Measurements from ENCODE around the gene BNC2.

The BNC2 gene

GRCh38 chr9:16406526-16407225 is 463.8 kb downstream of the BNC2 start:
- H3K4me3 ChIP-seq (ENCODE audit: low read depth, low read length), result no peak overlapping the region
- CTCF ChIA-PET, result interaction anchor here (0.8 kb wide), 1 partner anchor 214 kb away, joined by 3 read pairs; no protein-coding TSS in a partner anchor
- DNase-seq (ENCODE audit: low read depth, low spot score), result no peak
- TF ChIP-seq CTCF (IDR thresholded peaks at IDR 0.05; ENCODE audit: insufficient read depth, low read length, missing control alignments), result no peak
- POLR2A ChIA-PET, result no interaction called here

- CTCF ChIA-PET, result no interaction called here
- POLR2A ChIA-PET, result no interaction called here
- no peak for DNase-seq (ENCODE audit: low read depth, low spot score)
- TF ChIP-seq CTCF (IDR thresholded peaks at IDR 0.05; ENCODE audit: insufficient read depth, low read length, missing control alignments), result no peak
- H3K4me3 ChIP-seq (ENCODE audit: low read depth, low read length), result no peak overlapping the region
Measured at GRCh38 chr9:16405421-16405820, 465.0 kb downstream of the BNC2 start.

- no peak for TF ChIP-seq CTCF (IDR thresholded peaks at IDR 0.05; ENCODE audit: insufficient read depth, low read length, missing control alignments)
- DNase-seq (ENCODE audit: low read depth, low spot score), result no peak
- H3K4me3 ChIP-seq (ENCODE audit: low read depth, low read length), result no peak overlapping the region
- ChIA-PET CTCF (interaction anchor here (1.7 kb wide), 1 partner anchor 15 kb away, joined by 6 read pairs; no protein-coding TSS in a partner anchor), POLR2A (no interaction called here)
Measured at GRCh38 chr9:16401701-16402100, 468.8 kb downstream of the BNC2 start.

- no peak overlapping the region for H3K4me3 ChIP-seq (ENCODE audit: low read depth, low read length)
- no peak for TF ChIP-seq CTCF (IDR thresholded peaks at IDR 0.05; ENCODE audit: insufficient read depth, low read length, missing control alignments)
- POLR2A ChIA-PET, result no interaction called here
- CTCF ChIA-PET, result no interaction called here
- no peak for DNase-seq (ENCODE audit: low read depth, low spot score)
Measured at GRCh38 chr9:16398691-16399090, 471.8 kb downstream of the BNC2 start.

GRCh38 chr9:16396389-16396788 is 474.1 kb downstream of the BNC2 start:
- no peak overlapping the region for H3K4me3 ChIP-seq (ENCODE audit: low read depth, low read length)
- TF ChIP-seq CTCF (IDR thresholded peaks at IDR 0.05; ENCODE audit: insufficient read depth, low read length, missing control alignments), result no peak
- ChIA-PET CTCF (interaction anchor here (1.1 kb wide), 1 partner anchor 10 kb away, joined by 3 read pairs; no protein-coding TSS in a partner anchor), POLR2A (no interaction called here)
- DNase-seq (ENCODE audit: low read depth, low spot score), result no peak

GRCh38 chr9:16391369-16391768 is 479.1 kb downstream of the BNC2 start:
- CTCF ChIA-PET, result no interaction called here
- H3K4me3 ChIP-seq (ENCODE audit: low read depth, low read length), result no peak overlapping the region
- POLR2A ChIA-PET, result no interaction called here
- TF ChIP-seq CTCF (IDR thresholded peaks at IDR 0.05; ENCODE audit: insufficient read depth, low read length, missing control alignments), result no peak
- no peak for DNase-seq (ENCODE audit: low read depth, low spot score)

All from AG04449 (cell line).